Mesothelial cell of epicardium (in vitro differentiated cells): ENCODE results near the gene C9orf78. TPM values are rescaled to one million over a fixed set of nuclear protein-coding genes. Genes with fewer than 3 reads are reported as not detected.

Experiments
- DNase-seq, 2 experiments: peaks; one replicate each; pipeline ENCODE4 v3.0.0; 2021; ENCODE audit warnings: low spot score in 2 of 2; ENCODE audit not compliant: unreplicated experiment in 2 of 2
- H3K27ac Mint-ChIP-seq: 2 replicates; pipeline ENCODE4 v1.8.0; 2021; ENCODE audit warnings: mixed read lengths
- H3K27me3 Mint-ChIP-seq: 2 replicates; pipeline ENCODE4 v1.8.0; 2021; ENCODE audit warnings: low read depth, mixed read lengths
- H3K36me3 Mint-ChIP-seq: 2 replicates; pipeline ENCODE4 v1.8.0; 2021; ENCODE audit warnings: mixed read lengths
- H3K4me1 Mint-ChIP-seq: 2 replicates; pipeline ENCODE4 v1.8.0; 2021; ENCODE audit warnings: mixed read lengths
- H3K4me3 Mint-ChIP-seq: 2 replicates; pipeline ENCODE4 v1.8.0; 2021; ENCODE audit warnings: mild to moderate bottlenecking, moderate library complexity, mixed read lengths
- H3K9me3 Mint-ChIP-seq: 2 replicates; pipeline ENCODE4 v1.8.0; 2021; ENCODE audit warnings: mixed read lengths
- CTCF ChIP-seq: fragments of 200-600 bp; sonication (generic); IDR thresholded peaks from one replicate; pipeline ENCODE4 v1.5.0; 2021; ENCODE audit warnings: antibody characterized with exemption; ENCODE audit not compliant: unreplicated experiment
- total RNA-seq: library from RNA; stranded (reverse); gene quantifications from 3 replicates; pipeline ENCODE4 v1.2.1, GENCODE V29; 2021

Gene C9orf78
- total RNA-seq, 1 donor from 2014 or later, result 29.9 TPM

GRCh38 chr9:129864991-129865647 lies 30.0 kb upstream of the C9orf78 start:
- Mint-ChIP-seq H3K36me3 (peaks cover 32% of the 10 kb centered on the region), H3K4me1 (no peaks in the 10 kb centered on the region), H3K27ac (no peak overlapping the region), H3K4me3 (no peak overlapping the region), H3K27me3 (no peaks in the 10 kb centered on the region), H3K9me3 (no peaks in the 10 kb centered on the region)
- no peak for DNase-seq
- TF ChIP-seq CTCF, result no peak

GRCh38 chr9:129863059-129863690 lies 28.1 kb upstream of the C9orf78 start:
- Mint-ChIP-seq H3K4me1 (no peaks in the 10 kb centered on the region), H3K4me3 (no peak overlapping the region), H3K9me3 (no peaks in the 10 kb centered on the region), H3K27ac (no peak overlapping the region), H3K27me3 (no peaks in the 10 kb centered on the region), H3K36me3 (peaks cover 35% of the 10 kb centered on the region)
- DNase-seq, result no peak
- TF ChIP-seq CTCF, result no peak

GRCh38 chr9:129861447-129861827 lies 26.4 kb upstream of the C9orf78 start:
- Mint-ChIP-seq H3K9me3 (no peaks in the 10 kb centered on the region), H3K36me3 (peaks cover 38% of the 10 kb centered on the region), H3K27me3 (no peaks in the 10 kb centered on the region), H3K4me1 (no peaks in the 10 kb centered on the region), H3K27ac (no peak overlapping the region), H3K4me3 (no peak overlapping the region)
- DNase-seq, result no peak
- TF ChIP-seq CTCF, result no peak

- peaks cover 41% of the 10 kb centered on the region for H3K36me3 Mint-ChIP-seq
- H3K4me1 Mint-ChIP-seq, result no peaks in the 10 kb centered on the region
- no peak for TF ChIP-seq CTCF
- no peaks in the 10 kb centered on the region for H3K9me3 Mint-ChIP-seq
- DNase-seq, result no peak
- no peak overlapping the region for H3K27ac Mint-ChIP-seq
- H3K4me3 Mint-ChIP-seq, result no peak overlapping the region
- no peaks in the 10 kb centered on the region for H3K27me3 Mint-ChIP-seq
Measured at GRCh38 chr9:129860653-129861446, 25.8 kb upstream of the C9orf78 start.

- peaks cover 49% of the 10 kb centered on the region for H3K36me3 Mint-ChIP-seq
- TF ChIP-seq CTCF, result no peak
- no peak overlapping the region for H3K27ac Mint-ChIP-seq
- H3K4me1 Mint-ChIP-seq, result no peaks in the 10 kb centered on the region
- no peak overlapping the region for H3K4me3 Mint-ChIP-seq
- no peaks in the 10 kb centered on the region for H3K9me3 Mint-ChIP-seq
- H3K27me3 Mint-ChIP-seq, result no peaks in the 10 kb centered on the region
- DNase-seq, result no peak
Measured at GRCh38 chr9:129858167-129858962, 23.3 kb upstream of the C9orf78 start.
